Measurements from ENCODE around the gene ASTN1.

ASTN1 gene

DNA sequence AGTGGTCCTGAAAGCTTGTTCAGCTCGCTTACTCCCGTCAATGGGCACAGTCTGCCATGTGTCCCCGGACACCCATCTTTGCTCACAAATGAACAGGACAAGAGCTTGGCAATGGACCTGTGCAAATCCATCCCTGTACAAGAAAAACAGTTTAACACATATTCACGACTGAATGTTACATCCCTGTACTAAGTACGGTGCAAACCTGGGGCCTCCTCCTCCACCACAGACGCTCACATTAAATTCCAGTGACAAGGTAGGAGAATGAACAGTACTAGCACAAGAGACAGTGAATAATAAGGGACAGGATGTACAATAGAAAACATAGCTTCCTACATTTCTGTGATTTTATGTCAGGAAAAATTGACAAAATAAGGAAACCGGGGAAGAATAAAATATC lies 187.7 kb downstream of the ASTN1 start:
- no peak for DNase-seq

GRCh38 chr1:176976225-176976624 lies 188.3 kb downstream of the ASTN1 start:
- DNase-seq = peak in 1 of 3 experiments; percentile 27

GRCh38 chr1:176964687-176965086 lies 199.8 kb downstream of the ASTN1 start:
- DNase-seq = no peak

DNA sequence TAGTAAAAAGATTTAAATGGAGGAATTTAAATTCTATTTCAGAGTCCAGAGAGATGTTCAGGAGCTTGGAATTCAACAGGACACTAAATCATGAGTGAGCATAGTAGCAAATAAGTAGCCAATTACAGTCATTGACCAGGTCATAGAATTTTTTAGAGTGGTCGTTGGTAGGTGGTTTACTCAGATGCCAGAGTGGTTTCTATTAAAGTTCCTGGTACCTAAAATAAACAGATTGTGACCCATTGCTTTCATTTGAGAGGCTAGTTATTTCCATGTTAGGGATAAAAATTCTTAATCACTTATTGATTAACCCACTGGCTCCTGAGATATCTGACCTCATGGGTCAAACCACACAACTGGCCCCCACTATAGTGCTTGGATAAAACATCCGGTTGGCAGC lies 201.3 kb downstream of the ASTN1 start:
- DNase-seq = no peak

DNA sequence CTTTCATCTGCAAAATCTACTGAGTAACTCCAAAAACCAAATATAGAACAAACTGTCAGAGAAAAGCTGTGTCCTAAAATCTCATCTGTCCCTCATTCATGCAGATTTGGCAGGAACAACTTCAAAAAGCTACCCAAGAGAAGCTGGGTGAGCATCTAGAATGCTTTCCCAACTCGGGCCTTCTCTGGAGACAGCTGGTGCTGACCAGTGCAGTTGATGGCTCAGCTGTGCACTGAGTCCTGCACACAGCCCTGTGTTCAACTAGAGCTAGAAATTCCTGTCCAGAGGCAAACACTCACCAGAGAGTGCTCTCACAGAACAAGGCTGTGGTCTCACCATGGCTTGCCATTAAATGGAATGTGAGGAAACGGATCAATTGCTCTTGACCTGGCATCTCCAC lies 202.8 kb downstream of the ASTN1 start:
- no peak for DNase-seq

DNA sequence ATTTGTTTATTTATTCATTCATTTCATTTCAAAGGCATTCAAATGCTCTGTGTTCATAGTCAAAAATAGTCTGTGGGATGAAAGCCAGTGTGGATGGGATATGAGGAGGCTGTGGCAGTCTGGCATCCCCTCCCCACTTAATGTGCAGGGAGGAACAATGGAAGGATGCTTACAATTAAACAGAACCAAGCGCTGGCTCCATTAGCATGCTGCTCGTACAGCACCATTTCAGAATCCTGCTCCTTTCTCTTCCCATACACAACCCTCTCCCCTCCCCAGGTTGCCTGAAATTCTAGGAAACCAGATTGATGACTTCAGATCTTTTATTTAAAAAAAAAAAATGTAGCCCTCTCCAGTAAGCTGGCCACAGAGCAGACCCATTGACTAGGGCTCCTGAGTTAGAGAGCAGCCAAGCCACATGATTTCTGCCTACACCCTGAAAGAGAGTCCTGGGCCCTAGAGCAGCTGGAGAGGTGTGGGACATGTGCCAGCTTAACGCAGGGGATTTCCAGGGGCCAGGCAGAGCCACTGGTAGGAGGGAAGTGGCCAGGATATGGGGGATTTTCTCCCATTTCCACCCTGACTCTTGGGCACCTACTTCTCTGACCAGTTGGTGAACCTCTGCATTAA lies 205.2 kb downstream of the ASTN1 start:
- no peak for DNase-seq

GRCh38 chr1:176957603-176958002 lies 206.9 kb downstream of the ASTN1 start:
- no peak for DNase-seq

DNA sequence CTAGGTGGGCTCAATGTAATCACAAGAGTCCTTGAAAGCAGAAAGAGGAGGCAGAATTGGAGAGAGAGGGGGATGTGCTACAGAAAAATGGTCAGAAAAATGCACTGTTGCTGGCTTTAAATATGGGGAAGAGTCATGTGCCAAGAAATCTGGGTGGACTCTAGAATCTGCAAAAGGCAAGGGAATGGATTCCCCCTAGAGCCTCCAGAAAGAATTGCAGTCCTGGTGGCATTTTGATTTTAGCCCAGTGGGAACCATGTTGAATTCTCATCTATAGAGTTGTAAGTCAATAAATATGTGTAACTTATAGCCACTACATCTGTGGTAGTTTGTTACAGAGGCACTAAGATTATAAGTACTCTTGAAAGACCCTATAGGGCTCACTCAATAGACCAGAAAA lies 210.3 kb downstream of the ASTN1 start:
- no peak for DNase-seq

DNA sequence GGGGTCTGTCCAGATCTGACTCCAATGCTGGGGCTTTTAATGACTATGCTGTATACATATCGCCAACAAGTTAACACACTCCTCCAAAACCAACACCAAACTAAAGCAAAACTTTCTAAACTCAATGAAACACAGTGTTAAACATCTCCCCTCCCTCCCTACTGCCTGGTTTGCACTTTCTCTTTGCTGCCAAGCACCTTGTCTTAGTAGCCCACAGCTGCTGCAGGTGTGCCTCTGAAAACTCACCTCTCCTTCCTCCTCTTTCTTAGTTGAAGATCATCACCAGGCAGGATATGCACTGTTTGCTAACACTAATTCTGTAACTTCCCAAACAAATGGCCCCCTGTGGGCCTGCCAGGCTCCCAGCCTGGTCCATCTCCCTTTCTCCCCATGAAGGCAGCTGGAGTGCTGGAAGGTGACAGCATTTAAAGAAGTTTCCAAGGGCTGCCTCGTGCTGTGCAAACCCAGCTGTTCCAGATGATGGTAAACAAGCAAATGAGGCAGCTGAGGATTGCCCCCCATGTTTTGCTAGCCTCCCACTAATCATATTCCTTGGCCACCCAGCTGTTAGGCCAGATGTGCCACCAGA lies 213.7 kb downstream of the ASTN1 start:
- peak in 1 of 3 experiments; percentile 32 for DNase-seq

GRCh38 chr1:176949033-176949662 lies 215.4 kb downstream of the ASTN1 start:
- peak in 1 of 3 experiments; percentile 3 for DNase-seq

DNA sequence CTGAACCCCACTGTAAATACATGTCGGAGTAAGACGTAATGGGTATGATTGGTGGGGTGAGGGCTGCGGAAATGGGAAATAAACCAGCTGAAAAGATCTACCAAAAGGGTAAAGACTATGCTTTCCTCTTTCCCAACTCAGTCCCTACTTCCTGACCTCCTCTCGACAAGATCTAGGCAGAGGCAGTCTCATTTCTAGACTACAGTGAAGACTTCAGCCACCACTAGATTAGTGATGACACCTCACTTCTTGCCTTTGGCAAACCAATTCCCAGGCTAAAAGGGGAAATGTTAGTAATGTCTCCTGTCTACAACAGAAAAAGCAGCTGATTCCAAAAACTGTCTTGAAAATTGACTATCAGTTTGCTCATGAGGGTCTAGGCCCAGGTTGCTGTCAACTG lies 219.9 kb downstream of the ASTN1 start:
- DNase-seq = no peak

GRCh38 chr1:176943783-176944182 lies 220.7 kb downstream of the ASTN1 start:
- DNase-seq = no peak

- DNase-seq = no peak
Measured at GRCh38 chr1:176942346-176942745, 222.2 kb downstream of the ASTN1 start.

DNA sequence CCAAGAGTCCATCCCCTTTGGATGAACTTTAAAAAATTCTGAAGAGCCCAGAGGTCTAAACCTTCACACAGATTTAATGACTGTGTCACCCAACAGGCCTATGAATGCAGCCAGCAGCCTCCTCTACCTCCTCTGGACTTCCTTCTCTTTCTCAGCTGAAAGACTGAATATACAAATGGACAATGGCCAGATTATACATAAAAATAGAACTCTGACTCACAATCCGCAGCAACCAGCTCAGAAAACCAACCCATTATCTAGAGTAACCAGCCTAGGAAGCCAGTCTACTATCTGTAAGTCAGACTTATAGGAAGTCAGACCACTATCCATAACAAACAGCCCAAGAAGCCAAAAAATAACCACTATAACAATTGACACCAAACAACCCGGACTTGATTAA lies 224.5 kb downstream of the ASTN1 start:
- DNase-seq = no peak

DNA sequence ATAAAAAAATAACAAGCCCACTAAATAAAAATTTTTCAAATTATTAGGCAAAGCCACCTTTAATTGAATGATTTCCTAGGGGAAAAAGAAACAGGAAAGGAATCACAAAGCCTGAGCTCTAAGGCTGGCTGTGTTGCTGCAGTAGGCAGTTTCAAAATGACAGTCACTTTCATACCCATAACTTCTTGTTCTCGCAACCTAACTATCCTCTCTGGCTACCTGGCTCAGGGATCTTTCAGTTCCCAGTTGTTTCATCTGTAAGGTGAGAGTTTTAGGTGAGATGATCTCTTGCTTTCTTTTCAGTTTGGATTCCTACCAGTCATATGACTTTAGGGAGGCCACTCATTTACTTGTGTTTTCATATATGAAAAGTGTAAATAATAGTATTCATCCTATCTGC lies 226.1 kb downstream of the ASTN1 start:
- no peak for DNase-seq

- DNase-seq = no peak
Measured at GRCh38 chr1:176934370-176934769, 230.1 kb downstream of the ASTN1 start.

DNA sequence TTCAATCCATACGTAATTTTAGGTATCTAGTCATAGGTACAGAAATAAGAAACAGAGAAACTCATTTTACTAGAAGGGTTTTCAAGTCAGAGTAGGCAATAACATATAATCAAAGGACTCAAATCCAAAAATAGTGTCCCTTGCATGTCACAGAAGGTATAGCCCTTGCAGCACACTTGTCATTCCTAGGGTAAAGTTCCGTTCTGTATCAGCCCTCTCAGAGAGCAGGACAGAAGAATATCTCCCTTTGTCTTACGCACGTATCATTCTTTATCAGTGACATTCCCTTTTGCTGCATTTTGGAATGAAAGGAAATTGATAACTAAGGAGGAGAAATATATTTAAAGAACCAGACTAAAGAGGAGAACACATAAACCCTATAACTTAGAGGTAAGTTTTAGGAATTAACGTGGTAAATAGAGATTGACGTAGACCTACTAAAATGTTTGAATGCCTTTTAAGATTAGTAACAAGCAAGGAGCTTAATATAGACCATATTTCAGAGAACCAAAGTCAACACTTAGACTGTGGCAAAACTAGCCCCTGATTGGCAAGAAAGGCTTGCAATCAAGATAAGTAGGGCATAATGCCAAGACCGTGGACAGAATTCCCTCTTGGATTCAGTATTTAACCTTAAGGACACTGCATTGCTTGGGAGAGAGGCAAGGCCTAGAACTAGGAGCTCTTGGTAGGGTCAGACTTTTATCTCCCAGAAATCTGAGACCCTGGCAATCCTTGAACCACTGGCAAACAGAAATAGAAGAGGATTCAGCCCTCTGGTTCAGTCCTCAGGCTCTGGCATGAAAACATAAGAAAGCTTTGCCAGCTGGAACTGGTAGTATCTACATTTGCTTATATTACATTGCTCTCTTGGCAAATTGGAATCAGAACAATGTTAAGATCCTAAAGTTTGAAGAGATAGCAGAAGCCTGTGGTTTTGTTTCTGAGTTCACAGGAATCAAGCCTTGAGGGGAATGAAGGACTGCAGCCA lies 232.1 kb downstream of the ASTN1 start:
- DNase-seq = no peak

GRCh38 chr1:176931526-176931925 lies 233.0 kb downstream of the ASTN1 start:
- DNase-seq = no peak

- no peak for DNase-seq
Measured at GRCh38 chr1:176926330-176927086, 238.0 kb downstream of the ASTN1 start.

GRCh38 chr1:176925223-176925622 lies 239.3 kb downstream of the ASTN1 start:
- no peak for DNase-seq

DNA sequence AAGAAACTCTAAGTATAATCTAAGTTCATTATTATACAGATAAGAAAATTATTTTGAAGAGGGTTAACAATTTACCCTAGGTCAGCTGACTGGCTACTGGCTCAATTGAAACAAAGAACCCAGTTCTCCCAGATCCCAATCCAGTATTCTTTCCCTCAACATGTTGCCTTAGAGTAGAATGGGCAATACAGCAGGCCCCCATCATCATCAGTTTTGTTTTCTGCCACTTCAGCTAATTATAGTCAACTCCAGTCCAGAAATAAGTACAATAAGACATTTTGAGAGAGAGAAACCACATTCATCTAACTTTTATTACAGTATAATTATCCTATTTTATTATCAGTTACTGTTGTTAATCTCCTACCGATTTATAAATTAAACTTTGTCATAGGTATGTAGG lies 241.2 kb downstream of the ASTN1 start:
- no peak for DNase-seq

Measured in NCI-H1417 (cell line).